NCI-H774 (cell line): Measurements from ENCODE around the gene STK38L.

Experiments used
- DNase-seq: peaks from one replicate; lab custom pipeline; 2025; lab: John Stamatoyannopoulos, UW

Gene STK38L

GRCh38 chr12:27316947-27317346 lies 72.9 kb downstream of the STK38L start:
- no peak for DNase-seq

- no peak for DNase-seq
Observed at GRCh38 chr12:27319409-27319808, 75.3 kb downstream of the STK38L start.

- DNase-seq: no peak
Observed at GRCh38 chr12:27319848-27320247, 75.8 kb downstream of the STK38L start.

- DNase-seq: no peak
Observed at GRCh38 chr12:27324530-27324929, 80.4 kb downstream of the STK38L start.

- DNase-seq: no peak
Observed at GRCh38 chr12:27330846-27331245, 86.8 kb downstream of the STK38L start.

- DNase-seq: no peak
Observed at GRCh38 chr12:27331291-27331926, 87.3 kb downstream of the STK38L start.

- no peak for DNase-seq
Observed at GRCh38 chr12:27331927-27332324, 87.8 kb downstream of the STK38L start.

GRCh38 chr12:27332407-27332713 lies 88.3 kb downstream of the STK38L start:
- no peak for DNase-seq

GRCh38 chr12:27332714-27333402 lies 88.8 kb downstream of the STK38L start, which contains the start of gene BMAL2:
TSS of gene BMAL2 (plus strand) at chr12:27332836. CDS start at chr12:27333073, 237 bp downstream.
- peak; percentile 73 for DNase-seq

GRCh38 chr12:27333403-27334009 lies 89.4 kb downstream of the STK38L start:
- peak; percentile 30 for DNase-seq

- no peak for DNase-seq
Observed at GRCh38 chr12:27334042-27334720, 90.1 kb downstream of the STK38L start.

- no peak for DNase-seq
Observed at GRCh38 chr12:27334721-27335082, 90.6 kb downstream of the STK38L start.

GRCh38 chr12:27335364-27336281 lies 91.5 kb downstream of the STK38L start:
- no peak for DNase-seq

- no peak for DNase-seq
Observed at GRCh38 chr12:27336282-27336653, 92.2 kb downstream of the STK38L start.

GRCh38 chr12:27337376-27337775 lies 93.3 kb downstream of the STK38L start:
- DNase-seq: no peak

- no peak for DNase-seq
Observed at GRCh38 chr12:27338473-27338872, 94.4 kb downstream of the STK38L start.

GRCh38 chr12:27340971-27341370 lies 96.9 kb downstream of the STK38L start:
- DNase-seq: no peak

- no peak for DNase-seq
Observed at GRCh38 chr12:27342536-27342935, 98.5 kb downstream of the STK38L start.

GRCh38 chr12:27343255-27344000 lies 99.3 kb downstream of the STK38L start:
- no peak for DNase-seq

- no peak for DNase-seq
Observed at GRCh38 chr12:27344246-27344645, 100.2 kb downstream of the STK38L start.

GRCh38 chr12:27344760-27345159 lies 100.7 kb downstream of the STK38L start:
- DNase-seq: no peak
